Measurements from ENCODE around the gene EIF3L.

- TF ChIP-seq EP300 (IDR thresholded peaks at IDR 0.05) (no peak), CTCF (IDR thresholded peaks at IDR 0.05) (no peak), POLR2AphosphoS5 (IDR thresholded peaks at IDR 0.05) (no peak), POLR2A (IDR thresholded peaks at IDR 0.05) (no peak)
These were observed 7.0 kb upstream of the EIF3L start for GRCh38 chr22:37842015-37842793.
